Measurements from ENCODE around the gene PIK3R2. TPM values are rescaled to one million over a fixed set of nuclear protein-coding genes. Genes with fewer than 3 reads are reported as not detected.
"Not testable (repeated sequence)": the region's sequence is repeated elsewhere in the genome, so short reads cannot be mapped to it uniquely, and the experiment has no call there.

The PIK3R2 gene
- total RNA-seq (10 to 100 TPM in 2 of 4 donors, 1 to 10 TPM in 2; 7.8 to 18.0 (median 9.5) TPM), polyA plus RNA-seq (1 to 10 TPM; 1.8 to 8.7 (median 6.5) TPM)

GRCh38 chr19:18152817-18153555 is at the start of gene PIK3R2:
Gene PIK3R2 (plus strand): TSS chr19:18153163. CDS start chr19:18155880, 2,717 bp downstream.
- no peaks in the 10 kb centered on the region for H3K27me3 ChIP-seq
- H3K4me1 ChIP-seq: peaks cover 0 to 55% (median 48%) of the 10 kb centered on the region in 4 donors
- peak within 1 kb of the TSS; percentile 77 to 94 (median 85) for H3K4me3 ChIP-seq
- peak within 1 kb of the TSS; percentile 87 to 98 (median 95) for H3K27ac ChIP-seq
- WGBS, 2 donors: 0 to 1% methylated on average over 86 of the region's 86 CpGs
- TF ChIP-seq POLR2AphosphoS5 (IDR thresholded peaks at IDR 0.05) (peak in 3 of 4 donors; percentile 34 to 79 (median 66)), EP300 (IDR thresholded peaks at IDR 0.05) (no peak), CTCF (IDR thresholded peaks at IDR 0.05) (no peak), POLR2A (IDR thresholded peaks at IDR 0.05) (peak in 1 of 2 donors; percentile 13)
- H3K36me3 ChIP-seq: peaks cover 0 to 8% (median 6%) of the 10 kb centered on the region in 4 donors
- no peaks in the 10 kb centered on the region for H3K9me3 ChIP-seq
- DNase-seq: peak; percentile 100
- intact Hi-C loops (cut with DNase I): loop anchor here (2.0 to 5.0 kb wide), 2 partner anchors 34 to 39 kb away; partner anchors contain the start of gene MPV17L2

- no peak for TF ChIP-seq CTCF (IDR thresholded peaks at IDR 0.05)
- no peak for TF ChIP-seq POLR2AphosphoS5 (IDR thresholded peaks at IDR 0.05)
- TF ChIP-seq POLR2A (IDR thresholded peaks at IDR 0.05): no peak
- WGBS, 2 donors: 57 to 73% methylated on average over 5 of the region's 5 CpGs
- Histone ChIP-seq H3K27ac (peak overlapping the region in 1 of 4 donors; percentile 43), H3K27me3 (peaks cover under 1 to 53% (median 43%) of the 10 kb centered on the region in 3 donors), H3K9me3 (no peaks in the 10 kb centered on the region), H3K4me3 (peak overlapping the region; percentile 4 to 44 (median 36)), H3K4me1 (peaks cover 0 to 14% (median 11%) of the 10 kb centered on the region in 4 donors), H3K36me3 (no peaks in the 10 kb centered on the region)
- intact Hi-C loops (cut with DNase I): no loop called here
- no peak for DNase-seq
These were observed 48.2 kb upstream of the PIK3R2 start for GRCh38 chr19:18104793-18105131.

GRCh38 chr19:18105259-18105658 is 47.7 kb upstream of the PIK3R2 start:
- H3K27ac ChIP-seq, H3K9me3 ChIP-seq: not testable (repeated sequence)
- WGBS, 2 donors: 65 to 83% methylated on average over 7 of the region's 7 CpGs

DNA sequence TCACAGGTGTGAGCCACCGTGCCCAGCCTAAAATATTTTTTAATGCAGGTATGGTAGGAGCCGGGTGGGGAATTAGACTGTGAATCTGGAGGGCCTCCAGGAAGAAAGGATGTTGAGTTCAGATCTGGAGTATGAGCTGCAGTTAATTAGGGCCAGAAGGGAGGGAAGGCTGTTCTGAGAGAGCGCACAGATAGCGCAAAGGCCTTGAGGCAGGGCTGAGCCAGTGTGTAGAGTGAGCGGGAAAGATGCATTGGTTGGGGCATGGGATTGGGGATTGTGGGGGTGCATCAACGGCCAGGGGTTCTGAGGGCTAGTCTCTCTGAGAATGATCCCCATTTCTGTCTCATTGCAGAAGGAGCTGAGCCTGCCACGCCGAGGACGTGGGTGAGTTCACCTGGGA is 45.7 kb upstream of the PIK3R2 start:
- H3K4me1 ChIP-seq: peaks cover 0 to 26% (median 22%) of the 10 kb centered on the region in 4 donors
- no peak overlapping the region for H3K27ac ChIP-seq
- TF ChIP-seq POLR2A (IDR thresholded peaks at IDR 0.05) (no peak), POLR2AphosphoS5 (IDR thresholded peaks at IDR 0.05) (no peak), EP300 (IDR thresholded peaks at IDR 0.05) (no peak), CTCF (IDR thresholded peaks at IDR 0.05) (no peak)
- H3K27me3 ChIP-seq: peaks cover 0 to 46% (median 33%) of the 10 kb centered on the region in 3 donors
- no peak overlapping the region for H3K4me3 ChIP-seq
- H3K36me3 ChIP-seq: no peaks in the 10 kb centered on the region
- no peak for DNase-seq
- 89 to 93% methylated on average over 9 of the region's 9 CpGs for WGBS, 2 donors
- no peaks in the 10 kb centered on the region for H3K9me3 ChIP-seq
- intact Hi-C loops (cut with DNase I): no loop called here

More at GRCh38 chr19:18105259-18105658, 47.7 kb upstream of the PIK3R2 start:
- H3K36me3 ChIP-seq; H3K4me3 ChIP-seq; intact Hi-C loops (cut with DNase I); DNase-seq: not testable (repeated sequence)
- peaks cover 0 to 52% (median 42%) of the 10 kb centered on the region in 3 donors for H3K27me3 ChIP-seq
- peaks cover 0 to 19% (median 16%) of the 10 kb centered on the region in 4 donors for H3K4me1 ChIP-seq

DNA sequence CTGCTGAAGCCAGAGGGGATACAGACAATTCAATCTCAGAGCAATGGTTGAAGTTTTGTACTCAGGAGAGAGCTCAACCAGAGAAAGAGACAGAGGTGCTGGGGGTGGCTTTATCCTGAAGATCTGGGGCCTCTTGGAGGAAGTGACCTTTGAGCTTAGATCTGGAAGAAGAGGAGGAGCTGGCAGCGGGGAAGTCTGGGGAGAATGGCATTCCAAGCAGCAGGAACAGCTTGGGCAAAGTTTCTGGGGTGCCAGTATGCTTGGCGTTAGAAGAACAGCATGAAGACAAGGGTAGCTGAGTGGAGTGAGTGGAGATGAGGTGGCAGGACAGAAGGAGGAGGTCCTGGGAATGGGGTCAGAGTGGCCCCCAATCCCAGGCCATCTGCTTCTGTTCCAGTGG is 44.1 kb upstream of the PIK3R2 start:
- no peak for DNase-seq
- peaks cover 0 to 26% (median 22%) of the 10 kb centered on the region in 4 donors for H3K4me1 ChIP-seq
- H3K9me3 ChIP-seq: no peaks in the 10 kb centered on the region
- H3K27me3 ChIP-seq: peaks cover 0 to 31% (median 17%) of the 10 kb centered on the region in 3 donors
- TF ChIP-seq POLR2AphosphoS5 (IDR thresholded peaks at IDR 0.05) (no peak), EP300 (IDR thresholded peaks at IDR 0.05) (no peak), CTCF (IDR thresholded peaks at IDR 0.05) (no peak), POLR2A (IDR thresholded peaks at IDR 0.05) (no peak)
- no peaks in the 10 kb centered on the region for H3K36me3 ChIP-seq
- H3K4me3 ChIP-seq: no peak overlapping the region
- H3K27ac ChIP-seq: no peak overlapping the region
- 15 to 61% methylated on average over 2 of the region's 2 CpGs for WGBS, 2 donors
- intact Hi-C loops (cut with DNase I): no loop called here

All from sigmoid colon (tissue), 7 donors.